Chondrocyte (in vitro differentiated cells): Measurements from ENCODE around the gene TMEM225B. TPM values are rescaled to one million over a fixed set of nuclear protein-coding genes. Genes with fewer than 3 reads are reported as not detected.

Experiments used
- DNase-seq: peaks from one replicate; pipeline ENCODE4 v3.0.0; 2021; ENCODE audit warnings: mixed read lengths, low spot score
- H3K27ac Mint-ChIP-seq: one replicate; pipeline ENCODE4 v1.8.0; 2021; ENCODE audit warnings: mild to moderate bottlenecking, moderate library complexity, mixed read lengths; ENCODE audit not compliant: unreplicated experiment
- H3K27me3 Mint-ChIP-seq: 2 replicates; pipeline ENCODE4 v1.8.0; 2021; ENCODE audit warnings: low read depth, mixed read lengths
- H3K36me3 Mint-ChIP-seq: 2 replicates; pipeline ENCODE4 v1.8.0; 2021; ENCODE audit warnings: low read depth, mixed read lengths
- H3K4me1 Mint-ChIP-seq: 2 replicates; pipeline ENCODE4 v1.8.0; 2021; ENCODE audit warnings: low read depth, mild to moderate bottlenecking, mixed read lengths
- H3K4me3 Mint-ChIP-seq: one replicate; pipeline ENCODE4 v1.8.0; 2021; ENCODE audit warnings: mild to moderate bottlenecking, moderate library complexity, mixed read lengths; ENCODE audit not compliant: unreplicated experiment
- H3K9me3 Mint-ChIP-seq: 2 replicates; pipeline ENCODE4 v1.8.0; 2021; ENCODE audit warnings: low read depth, mixed read lengths
- CTCF ChIP-seq: fragments of 200-600 bp; sonication (generic); IDR thresholded peaks from 2 replicates; pipeline ENCODE4 v1.5.0; 2021; ENCODE audit warnings: antibody characterized with exemption, mild to moderate bottlenecking, moderate library complexity
- total RNA-seq: library from RNA; stranded (reverse); gene quantifications from 3 replicates; pipeline ENCODE4 v1.2.1, GENCODE V29; 2021

TMEM225B gene
- total RNA-seq, 1 donor from 2014 or later: 0.75 TPM

- Mint-ChIP-seq H3K4me1 (peaks cover 37% of the 10 kb centered on the region), H3K27me3 (no peaks in the 10 kb centered on the region), H3K4me3 (no peak overlapping the region), H3K9me3 (no peaks in the 10 kb centered on the region), H3K27ac (no peak overlapping the region), H3K36me3 (peaks cover 2% of the 10 kb centered on the region)
- no peak for DNase-seq
- TF ChIP-seq CTCF: no peak
Observed at GRCh38 chr7:99554939-99555338, 43.1 kb upstream of the TMEM225B start.

GRCh38 chr7:99557196-99557607 lies 40.9 kb upstream of the TMEM225B start:
- Mint-ChIP-seq H3K27me3 (no peaks in the 10 kb centered on the region), H3K4me1 (peaks cover 42% of the 10 kb centered on the region), H3K4me3 (peak overlapping the region; percentile 97), H3K27ac (peak overlapping the region; percentile 97), H3K9me3 (no peaks in the 10 kb centered on the region), H3K36me3 (peaks cover 12% of the 10 kb centered on the region)
- DNase-seq: no peak
- TF ChIP-seq CTCF: no peak

GRCh38 chr7:99557940-99558305 lies 40.1 kb upstream of the TMEM225B start:
- H3K4me1 Mint-ChIP-seq: peaks cover 44% of the 10 kb centered on the region
- H3K36me3 Mint-ChIP-seq: peaks cover 18% of the 10 kb centered on the region
- H3K4me3 Mint-ChIP-seq: peak overlapping the region; percentile 97
- peak overlapping the region; percentile 97 for H3K27ac Mint-ChIP-seq
- DNase-seq: no peak
- no peaks in the 10 kb centered on the region for H3K27me3 Mint-ChIP-seq
- H3K9me3 Mint-ChIP-seq: no peaks in the 10 kb centered on the region
- no peak for TF ChIP-seq CTCF

- no peaks in the 10 kb centered on the region for H3K9me3 Mint-ChIP-seq
- peaks cover 19% of the 10 kb centered on the region for H3K36me3 Mint-ChIP-seq
- H3K27ac Mint-ChIP-seq: peak within 1 kb of the TSS; percentile 97
- peaks cover 46% of the 10 kb centered on the region for H3K4me1 Mint-ChIP-seq
- no peaks in the 10 kb centered on the region for H3K27me3 Mint-ChIP-seq
- TF ChIP-seq CTCF: peak; percentile 41
- DNase-seq: peak; percentile 95
- peak within 1 kb of the TSS; percentile 97 for H3K4me3 Mint-ChIP-seq
Observed at GRCh38 chr7:99558306-99559174, 39.5 kb upstream of the TMEM225B start, which contains the start of gene ZNF655. TSS of gene ZNF655 (plus strand) at chr7:99558642. CDS start at chr7:99560560, 1,918 bp downstream.

GRCh38 chr7:99559175-99559915 lies 38.7 kb upstream of the TMEM225B start:
- Mint-ChIP-seq H3K36me3 (peaks cover 26% of the 10 kb centered on the region), H3K4me3 (peak overlapping the region; percentile 97), H3K27ac (peak overlapping the region; percentile 97), H3K27me3 (no peaks in the 10 kb centered on the region), H3K4me1 (peaks cover 54% of the 10 kb centered on the region), H3K9me3 (no peaks in the 10 kb centered on the region)
- TF ChIP-seq CTCF: no peak
- DNase-seq: no peak
